IPS DF 6.9 (cell line): ENCODE measurements around the gene FLVCR2.

Source experiments
- DNase-seq: peaks from one replicate; pipeline ENCODE4 v3.0.0-alpha.2; 2013; ENCODE audit warnings: low read depth, low spot score
- H3K27ac ChIP-seq: one replicate; pipeline ENCODE4 v1.5.1; 2013; ENCODE audit warnings: low read length, control low read depth
- H3K27me3 ChIP-seq: 2 replicates; pipeline ENCODE4 v1.6.1; 2013; ENCODE audit warnings: mild to moderate bottlenecking, low read length; ENCODE audit not compliant: control insufficient read depth, insufficient read depth
- H3K36me3 ChIP-seq: 2 replicates; pipeline ENCODE4 v1.6.1; 2013; ENCODE audit warnings: low read length; ENCODE audit not compliant: control insufficient read depth, insufficient read depth
- H3K4me1 ChIP-seq: 2 replicates; pipeline ENCODE4 v1.6.1; 2013; ENCODE audit warnings: low read length; ENCODE audit not compliant: control insufficient read depth, insufficient read depth
- H3K4me3 ChIP-seq: 2 replicates; pipeline ENCODE4 v1.5.1; 2013; ENCODE audit warnings: mild to moderate bottlenecking, low read length
- H3K9me3 ChIP-seq: 2 replicates; pipeline ENCODE4 v1.6.1; 2013; ENCODE audit warnings: low read length, inconsistent platforms; ENCODE audit not compliant: control insufficient read depth, insufficient read depth
- WGBS: extraction: QIAGEN DNeasy Blood & Tissue Kit; methylation state at CpG from one replicate; pipeline ENCODE4 v1.1.7; 2013; ENCODE audit warnings: mixed read lengths, missing lambda C conversion rate; ENCODE audit not compliant: insufficient read length, insufficient coverage; 5-methylcytosine and 5-hydroxymethylcytosine counted together

Gene FLVCR2

GRCh38 chr14:75558440-75558839 lies 20.0 kb upstream of the FLVCR2 start:
- DNase-seq, result no peak
- WGBS, result no CpG with 5 or more reads among the region's 5 CpGs
- Histone ChIP-seq H3K27ac (no peak overlapping the region), H3K4me3 (no peak overlapping the region), H3K36me3 (no peaks in the 10 kb centered on the region), H3K4me1 (peaks cover 2% of the 10 kb centered on the region; the same call in 1 of the 2 replicates), H3K9me3 (no peaks in the 10 kb centered on the region), H3K27me3 (no peaks in the 10 kb centered on the region)

GRCh38 chr14:75559045-75559444 lies 19.4 kb upstream of the FLVCR2 start:
- no peak overlapping the region for H3K4me3 ChIP-seq
- WGBS, result no CpG with 5 or more reads among the region's 6 CpGs
- no peak for DNase-seq
- H3K9me3 ChIP-seq, result no peaks in the 10 kb centered on the region
- no peak overlapping the region for H3K27ac ChIP-seq
- no peaks in the 10 kb centered on the region for H3K27me3 ChIP-seq
- peaks cover 2% of the 10 kb centered on the region; the same call in 1 of the 2 replicates for H3K4me1 ChIP-seq
- no peaks in the 10 kb centered on the region for H3K36me3 ChIP-seq

GRCh38 chr14:75559451-75560222 lies 18.8 kb upstream of the FLVCR2 start:
- no peak overlapping the region for H3K27ac ChIP-seq
- no CpG with 5 or more reads among the region's 6 CpGs for WGBS
- H3K9me3 ChIP-seq, result no peaks in the 10 kb centered on the region
- no peak for DNase-seq
- H3K4me3 ChIP-seq, result no peak overlapping the region
- peaks cover 2% of the 10 kb centered on the region; the same call in 1 of the 2 replicates for H3K4me1 ChIP-seq
- no peaks in the 10 kb centered on the region for H3K36me3 ChIP-seq
- H3K27me3 ChIP-seq, result no peaks in the 10 kb centered on the region

- no peak overlapping the region for H3K27ac ChIP-seq
- no peaks in the 10 kb centered on the region for H3K36me3 ChIP-seq
- no peaks in the 10 kb centered on the region for H3K9me3 ChIP-seq
- H3K4me3 ChIP-seq, result no peak overlapping the region
- H3K4me1 ChIP-seq, result peaks cover 2% of the 10 kb centered on the region; the same call in 1 of the 2 replicates
- WGBS, result no CpG with 5 or more reads among the region's 6 CpGs
- peak; percentile 78 for DNase-seq
- H3K27me3 ChIP-seq, result no peaks in the 10 kb centered on the region
Measured at GRCh38 chr14:75561013-75561432, 17.4 kb upstream of the FLVCR2 start.

GRCh38 chr14:75562089-75562488 lies 16.3 kb upstream of the FLVCR2 start:
- WGBS, result no CpG with 5 or more reads among the region's 7 CpGs
- H3K27me3 ChIP-seq, result no peaks in the 10 kb centered on the region
- H3K36me3 ChIP-seq, result no peaks in the 10 kb centered on the region
- H3K4me3 ChIP-seq, result no peak overlapping the region
- no peak for DNase-seq
- no peaks in the 10 kb centered on the region for H3K9me3 ChIP-seq
- H3K27ac ChIP-seq, result no peak overlapping the region
- H3K4me1 ChIP-seq, result peaks cover 2% of the 10 kb centered on the region; the same call in 1 of the 2 replicates

GRCh38 chr14:75562489-75562888 lies 15.9 kb upstream of the FLVCR2 start:
- Histone ChIP-seq H3K27me3 (no peaks in the 10 kb centered on the region), H3K9me3 (no peaks in the 10 kb centered on the region), H3K36me3 (no peaks in the 10 kb centered on the region), H3K4me1 (peaks cover 2% of the 10 kb centered on the region; the same call in 1 of the 2 replicates), H3K27ac (no peak overlapping the region), H3K4me3 (no peak overlapping the region)
- DNase-seq, result no peak
- no CpG with 5 or more reads among the region's 4 CpGs for WGBS

GRCh38 chr14:75563931-75564330 lies 14.5 kb upstream of the FLVCR2 start:
- WGBS, result no CpG with 5 or more reads among the region's 4 CpGs
- peaks cover 2% of the 10 kb centered on the region; the same call in 1 of the 2 replicates for H3K4me1 ChIP-seq
- no peaks in the 10 kb centered on the region for H3K27me3 ChIP-seq
- no peak overlapping the region for H3K4me3 ChIP-seq
- no peaks in the 10 kb centered on the region for H3K9me3 ChIP-seq
- no peak overlapping the region for H3K27ac ChIP-seq
- no peaks in the 10 kb centered on the region for H3K36me3 ChIP-seq
- no peak for DNase-seq

- Histone ChIP-seq H3K9me3 (no peaks in the 10 kb centered on the region), H3K4me1 (peaks cover 2% of the 10 kb centered on the region; the same call in 1 of the 2 replicates), H3K36me3 (no peaks in the 10 kb centered on the region), H3K27ac (no peak overlapping the region), H3K27me3 (no peaks in the 10 kb centered on the region), H3K4me3 (no peak overlapping the region)
- DNase-seq, result no peak
- WGBS, result no CpG with 5 or more reads among the region's 5 CpGs
Measured at GRCh38 chr14:75565056-75565455, 13.4 kb upstream of the FLVCR2 start.

GRCh38 chr14:75566321-75566720 lies 12.1 kb upstream of the FLVCR2 start:
- H3K9me3 ChIP-seq, result no peaks in the 10 kb centered on the region
- H3K27me3 ChIP-seq, result no peaks in the 10 kb centered on the region
- no peak overlapping the region for H3K4me3 ChIP-seq
- WGBS, result no CpG with 5 or more reads among the region's 4 CpGs
- no peak overlapping the region for H3K27ac ChIP-seq
- H3K4me1 ChIP-seq, result no peaks in the 10 kb centered on the region
- DNase-seq, result no peak
- no peaks in the 10 kb centered on the region for H3K36me3 ChIP-seq

- Histone ChIP-seq H3K4me1 (no peaks in the 10 kb centered on the region), H3K27ac (no peak overlapping the region), H3K36me3 (no peaks in the 10 kb centered on the region), H3K9me3 (no peaks in the 10 kb centered on the region), H3K4me3 (no peak overlapping the region), H3K27me3 (no peaks in the 10 kb centered on the region)
- no CpG with 5 or more reads among the region's 8 CpGs for WGBS
- no peak for DNase-seq
Measured at GRCh38 chr14:75566752-75567151, 11.7 kb upstream of the FLVCR2 start.

- Histone ChIP-seq H3K9me3 (no peaks in the 10 kb centered on the region), H3K27me3 (no peaks in the 10 kb centered on the region), H3K4me3 (no peak overlapping the region), H3K36me3 (no peaks in the 10 kb centered on the region), H3K4me1 (no peaks in the 10 kb centered on the region), H3K27ac (no peak overlapping the region)
- no peak for DNase-seq
- no CpG with 5 or more reads among the region's 7 CpGs for WGBS
Measured at GRCh38 chr14:75568140-75568539, 10.3 kb upstream of the FLVCR2 start.
